Iris pigment epithelial cell (primary cell): Measurements from ENCODE around the gene SLC24A3.

Source experiments
- DNase-seq: peaks from one replicate; pipeline ENCODE4 v3.0.0-alpha.2; 2011; ENCODE audit warnings: low read depth

Gene SLC24A3

GRCh38 chr20:19599200-19599599, 386.8 kb downstream of the SLC24A3 start:
- DNase-seq = no peak

- DNase-seq = no peak
These were observed 387.6 kb downstream of the SLC24A3 start for GRCh38 chr20:19600042-19600441.

GRCh38 chr20:19601126-19601810, 388.8 kb downstream of the SLC24A3 start:
- no peak for DNase-seq

- no peak for DNase-seq
These were observed 390.4 kb downstream of the SLC24A3 start for GRCh38 chr20:19602675-19603375.

- no peak for DNase-seq
These were observed 390.9 kb downstream of the SLC24A3 start for GRCh38 chr20:19603376-19603750.

GRCh38 chr20:19605786-19606485, 393.5 kb downstream of the SLC24A3 start:
- no peak for DNase-seq

GRCh38 chr20:19609642-19610223, 397.3 kb downstream of the SLC24A3 start:
- no peak for DNase-seq

- DNase-seq = no peak
These were observed 403.2 kb downstream of the SLC24A3 start for GRCh38 chr20:19615629-19616028.

GRCh38 chr20:19616081-19616480, 403.6 kb downstream of the SLC24A3 start:
- no peak for DNase-seq

- no peak for DNase-seq
These were observed 404.2 kb downstream of the SLC24A3 start for GRCh38 chr20:19616620-19617019.

- DNase-seq = no peak
These were observed 404.8 kb downstream of the SLC24A3 start for GRCh38 chr20:19617256-19617655.

GRCh38 chr20:19618711-19619110, 406.3 kb downstream of the SLC24A3 start:
- DNase-seq = no peak

GRCh38 chr20:19619904-19620430, 407.5 kb downstream of the SLC24A3 start:
- DNase-seq = no peak

GRCh38 chr20:19620446-19620845, 408.0 kb downstream of the SLC24A3 start:
- no peak for DNase-seq

- DNase-seq = no peak
These were observed 408.6 kb downstream of the SLC24A3 start for GRCh38 chr20:19621072-19621471.

- DNase-seq = no peak
These were observed 412.0 kb downstream of the SLC24A3 start for GRCh38 chr20:19624221-19624965.

- no peak for DNase-seq
These were observed 413.0 kb downstream of the SLC24A3 start for GRCh38 chr20:19625426-19625825.

- DNase-seq = peak; percentile 15
These were observed 414.5 kb downstream of the SLC24A3 start for GRCh38 chr20:19626896-19627295.

GRCh38 chr20:19628570-19629134, 416.2 kb downstream of the SLC24A3 start:
- peak; percentile 64 for DNase-seq

- no peak for DNase-seq
These were observed 419.0 kb downstream of the SLC24A3 start for GRCh38 chr20:19631410-19631809.

- peak; percentile 3 for DNase-seq
These were observed 421.5 kb downstream of the SLC24A3 start for GRCh38 chr20:19633985-19634384.
